ENCODE data around the gene COP1. TPM values are rescaled to one million over a fixed set of nuclear protein-coding genes. Genes with fewer than 3 reads are reported as not detected.

The COP1 gene
- total and polyA plus RNA-seq, 2 of the 8 experiments (the other 6 are each of a cell fraction or from before 2014, with no cell fraction given), result 26.2 to 44.9 TPM

DNA sequence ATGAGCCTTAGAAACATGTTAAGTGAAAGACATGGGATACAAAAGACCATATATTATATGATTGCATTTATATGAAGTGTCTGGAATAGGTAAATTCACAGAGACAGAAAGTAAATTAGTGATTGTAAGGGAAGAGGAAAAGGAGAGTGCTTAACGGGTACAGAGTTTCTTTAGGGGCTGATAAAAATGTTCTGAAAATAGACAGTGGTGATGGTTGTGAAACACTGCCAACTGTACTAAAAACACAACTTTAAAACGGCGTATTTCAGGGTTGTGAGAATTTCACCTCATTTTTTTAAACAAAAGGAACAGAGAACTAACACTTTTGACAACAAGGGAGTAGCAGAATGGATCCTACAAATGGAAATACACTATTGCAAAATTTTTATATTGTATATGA is 13.4 kb downstream of the COP1 start:
- POLR2A ChIA-PET (ENCODE audit: partially characterized antibody), result interaction anchor here (1.4 kb wide), 1 partner anchor 14 kb away, joined by 3 read pairs; no protein-coding TSS in a partner anchor

More for the DNA sequence above, 13.4 kb downstream of the COP1 start:
- Histone ChIP-seq H2BK15ac (ENCODE audit: low read length) (no peak overlapping the region), H4K20me1 (replicated peaks in 1 of 2; ENCODE audit: control insufficient read depth in 1 of 2, insufficient read depth in 2 of 2, low read length in 2 of 2) (peaks cover 3 to 6% of the 10 kb centered on the region in 2 experiments), H4K5ac (ENCODE audit: insufficient read length, low read depth, low read length) (no peak overlapping the region), H4K8ac (ENCODE audit: extremely low read depth, insufficient read depth, low read length) (no peak overlapping the region), H2BK12ac (ENCODE audit: low read depth, low read length) (no peak overlapping the region), H2BK120ac (replicated peaks; ENCODE audit: low read depth, low read length) (no peak overlapping the region), H3K4me2 (ENCODE audit: insufficient read depth in 1 of 2, low read depth in 2 of 2, low read length in 2 of 2) (no peak overlapping the region), H3K23ac (ENCODE audit: insufficient read length) (no peak overlapping the region), H2BK20ac (ENCODE audit: low read length) (no peak overlapping the region), H3K36me3 (ENCODE audit: control insufficient read depth in 2 of 4, insufficient read depth in 4 of 4, low read length in 3 of 4) (no peaks in the 10 kb centered on the region), H3K9me3 (ENCODE audit: insufficient read depth in 2 of 2, low read depth in 1 of 2, low read length in 1 of 2) (no peaks in the 10 kb centered on the region), H2AK5ac (ENCODE audit: low read depth, low read length) (no peak overlapping the region), H3K4me1 (replicated peaks in 1 of 4; ENCODE audit: control insufficient read depth in 3 of 4, insufficient read depth in 4 of 4, low read length in 3 of 4) (no peaks in the 10 kb centered on the region; a peak in 2 of 7 replicates), H3K18ac (ENCODE audit: extremely low read depth, low read length) (no peak overlapping the region), H3K27me3 (replicated peaks in 1 of 4; ENCODE audit: control insufficient read depth in 3 of 4, extremely low read depth in 1 of 4, insufficient read depth in 3 of 4, low read length in 3 of 4) (no peaks in the 10 kb centered on the region), H3K23me2 (ENCODE audit: low read depth, low read length) (no peaks in the 10 kb centered on the region), H4K91ac (replicated peaks; ENCODE audit: insufficient read length, low read length) (no peak overlapping the region), H3K14ac (ENCODE audit: insufficient read length) (no peak overlapping the region), H3K4ac (replicated peaks; ENCODE audit: insufficient read length, low read depth, low read length) (no peak overlapping the region), H2BK5ac (ENCODE audit: low read depth, low read length) (no peak overlapping the region), H3K9ac (replicated peaks in 1 of 4; ENCODE audit: extremely low read depth in 1 of 4, low read depth in 3 of 4, low read length in 3 of 4) (no peak overlapping the region), H3K27ac (ENCODE audit: low read depth, low read length) (no peak overlapping the region), H3K56ac (replicated peaks; ENCODE audit: insufficient read length, low read depth, low read length) (no peak overlapping the region), H3K79me1 (ENCODE audit: low read depth, low read length) (0 out of 2 replicates have a peak, but pooled peaks cover 2% of the 10 kb centered on the region), H3K4me3 (ENCODE audit: extremely low read depth in 1 of 4, insufficient read depth in 2 of 4, low read depth in 3 of 4, low read length in 4 of 4) (no peak overlapping the region), H3K79me2 (ENCODE audit: control insufficient read depth in 1 of 2, insufficient read depth in 2 of 2, low read length in 2 of 2) (peaks cover 8 to 100% of the 10 kb centered on the region in 2 experiments), H2AFZ (ENCODE audit: low read length) (no peak overlapping the region)
- DNase-seq (ENCODE audit: low read depth in 1 of 2, low spot score in 2 of 2), result no peak
- FAIRE-seq, result no peak
- CTCF ChIA-PET (ENCODE audit: partially characterized antibody), result no interaction called here
- TF ChIP-seq KDM4A (IDR thresholded peaks at IDR 0.05; ENCODE audit: low read depth, low read length, severe bottlenecking) (no peak), ZNF274 (IDR thresholded peaks at IDR 0.05; ENCODE audit: borderline replicate concordance, extremely low read depth, low read length) (no peak), JUND (IDR thresholded peaks at IDR 0.05; ENCODE audit: low read length) (no peak), SIRT6 (IDR thresholded peaks at IDR 0.05; ENCODE audit: low read length) (no peak), BRCA1 (IDR thresholded peaks at IDR 0.05; ENCODE audit: low read depth, low read length) (no peak), POLR2A (IDR thresholded peaks at IDR 0.05; ENCODE audit: control extremely low read depth in 1 of 2, low read depth in 2 of 2, low read length in 2 of 2) (no peak), YY1 (IDR thresholded peaks at IDR 0.05; ENCODE audit: low read depth, low read length) (no peak), POU5F1 (IDR thresholded peaks at IDR 0.05; ENCODE audit: low read depth, low read length) (no peak), RAD21 (IDR thresholded peaks at IDR 0.05 in 1 of 2, conservative IDR thresholded peaks at IDR 0.05 in 1 of 2; ENCODE audit: low read depth in 2 of 2, low read length in 2 of 2) (no peak), SP1 (IDR thresholded peaks at IDR 0.05; ENCODE audit: low read depth, low read length) (no peak), CBX8 (IDR thresholded peaks at IDR 0.05; ENCODE audit: borderline replicate concordance, low read depth, low read length) (no peak), TAF7 (optimal IDR thresholded peaks at IDR 0.05; ENCODE audit: borderline replicate concordance, low read depth, low read length) (no peak)
- TF ChIP-seq, protein P1, sequence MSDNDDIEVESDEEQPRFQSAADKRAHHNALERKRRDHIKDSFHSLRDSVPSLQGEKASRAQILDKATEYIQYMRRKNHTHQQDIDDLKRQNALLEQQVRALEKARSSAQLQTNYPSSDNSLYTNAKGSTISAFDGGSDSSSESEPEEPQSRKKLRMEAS (IDR thresholded peaks at IDR 0.05), result no peak
- 94 to 100% methylated on average over 1 to 3 of the region's 3 CpGs for WGBS, 2 experiments (ENCODE audit: extremely low coverage in 1 of 2, insufficient coverage in 1 of 2, insufficient read length in 1 of 2, insufficient replicate concordance in 2 of 2, low coverage in 1 of 2, low lambda C conversion rate in 2 of 2, missing lambda C conversion rate in 1 of 2)
